B cell (primary cell): Measurements from ENCODE around the gene CALN1.

ENCODE experiments used
- EZH2 ChIP-seq: IDR thresholded peaks from 2 replicates; pipeline ENCODE4 v1.6.1; 2012; ENCODE audit warnings: borderline replicate concordance, low read depth, mild to moderate bottlenecking, moderate library complexity, low read length; ENCODE audit not compliant: insufficient read depth, poor library complexity, severe bottlenecking
- TF ChIP-seq, protein P1 (sequence below): fragments of 200-600 bp; IDR thresholded peaks from one replicate; pipeline ENCODE4 v1.8.0; 2022; ENCODE audit warnings: antibody characterized with exemption, mild to moderate bottlenecking

DNA sequence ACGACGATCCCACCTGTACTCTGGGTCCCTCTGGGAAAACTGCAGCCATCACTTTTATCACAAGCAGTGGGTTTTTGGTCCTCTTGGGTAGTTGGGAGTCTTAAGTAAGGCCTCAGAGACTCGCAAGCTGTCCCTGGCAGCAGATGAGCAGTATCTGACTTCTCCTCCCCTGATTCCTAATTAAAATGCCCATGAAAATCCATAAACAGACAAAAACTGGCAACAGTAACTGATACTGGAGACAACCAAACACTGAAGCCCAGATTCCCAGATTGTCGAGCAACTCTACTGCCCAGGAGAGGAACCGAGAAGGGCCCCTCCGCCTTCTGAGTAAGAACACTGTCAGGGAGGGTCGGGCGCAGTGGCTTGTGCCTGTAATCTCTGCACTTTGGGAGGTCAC, 333.8 kb downstream of the CALN1 start:
- TF ChIP-seq, protein P1, sequence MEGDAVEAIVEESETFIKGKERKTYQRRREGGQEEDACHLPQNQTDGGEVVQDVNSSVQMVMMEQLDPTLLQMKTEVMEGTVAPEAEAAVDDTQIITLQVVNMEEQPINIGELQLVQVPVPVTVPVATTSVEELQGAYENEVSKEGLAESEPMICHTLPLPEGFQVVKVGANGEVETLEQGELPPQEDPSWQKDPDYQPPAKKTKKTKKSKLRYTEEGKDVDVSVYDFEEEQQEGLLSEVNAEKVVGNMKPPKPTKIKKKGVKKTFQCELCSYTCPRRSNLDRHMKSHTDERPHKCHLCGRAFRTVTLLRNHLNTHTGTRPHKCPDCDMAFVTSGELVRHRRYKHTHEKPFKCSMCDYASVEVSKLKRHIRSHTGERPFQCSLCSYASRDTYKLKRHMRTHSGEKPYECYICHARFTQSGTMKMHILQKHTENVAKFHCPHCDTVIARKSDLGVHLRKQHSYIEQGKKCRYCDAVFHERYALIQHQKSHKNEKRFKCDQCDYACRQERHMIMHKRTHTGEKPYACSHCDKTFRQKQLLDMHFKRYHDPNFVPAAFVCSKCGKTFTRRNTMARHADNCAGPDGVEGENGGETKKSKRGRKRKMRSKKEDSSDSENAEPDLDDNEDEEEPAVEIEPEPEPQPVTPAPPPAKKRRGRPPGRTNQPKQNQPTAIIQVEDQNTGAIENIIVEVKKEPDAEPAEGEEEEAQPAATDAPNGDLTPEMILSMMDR: no peak
- no peak for TF ChIP-seq EZH2
